ENCODE measurements around the gene FERMT3. TPM values are rescaled to one million over a fixed set of nuclear protein-coding genes. Genes with fewer than 3 reads are reported as not detected.

FERMT3 gene
- total RNA-seq, 2 experiments from 2014 or later: 55.8 to 61.1 TPM

- H3K27me3 Mint-ChIP-seq: no peaks in the 10 kb centered on the region
- no peaks in the 10 kb centered on the region for H3K9me3 ChIP-seq (ENCODE audit: control insufficient read depth in 1 of 2, insufficient read depth in 1 of 2, low read length in 2 of 2)
- peaks cover 40% of the 10 kb centered on the region for H3K36me3 Mint-ChIP-seq (ENCODE audit: low read depth)
- H3K4me1 ChIP-seq (ENCODE audit: insufficient read depth, low read length): peaks cover 3% of the 10 kb centered on the region
- peaks cover 8% of the 10 kb centered on the region for H3K4me1 Mint-ChIP-seq (ENCODE audit: low read depth)
- H3K9me3 Mint-ChIP-seq: no peaks in the 10 kb centered on the region
- ATAC-seq (ENCODE audit: poor library complexity) (no peak), DNase-seq (no peak)
- no peak overlapping the region for H3K27ac Mint-ChIP-seq
- CTCF ChIA-PET: no interaction called here
- no peak overlapping the region for H3K27ac ChIP-seq (ENCODE audit: low read depth in 1 of 2, low read length in 2 of 2)
- no peak overlapping the region for H3K4me3 Mint-ChIP-seq
- H3K27me3 ChIP-seq (ENCODE audit: control insufficient read depth in 1 of 2, insufficient read depth in 2 of 2, low read length in 2 of 2): no peaks in the 10 kb centered on the region
- POLR2A ChIA-PET: interaction anchor here (1.1 kb wide), 1 partner anchor 14 kb away, joined by 3 read pairs; no protein-coding TSS in a partner anchor
- TF ChIP-seq CTCF (IDR thresholded peaks at IDR 0.05): no peak
- peaks cover 71% of the 10 kb centered on the region for H3K36me3 ChIP-seq (ENCODE audit: insufficient read depth, low read length)
- intact Hi-C loops (cut with DNase I, micrococcal nuclease): no loop called here
- no peak overlapping the region for H3K4me3 ChIP-seq (ENCODE audit: low read length)
These were observed 12.8 kb downstream of the FERMT3 start for GRCh38 chr11:64219354-64219684.

- Mint-ChIP-seq H3K27ac (no peak overlapping the region), H3K27me3 (no peaks in the 10 kb centered on the region), H3K36me3 (ENCODE audit: low read depth) (peaks cover 36% of the 10 kb centered on the region), H3K4me1 (ENCODE audit: low read depth) (peaks cover 8% of the 10 kb centered on the region), H3K4me3 (no peak overlapping the region), H3K9me3 (no peaks in the 10 kb centered on the region)
- CTCF ChIA-PET: no interaction called here
- ATAC-seq (ENCODE audit: poor library complexity): no peak
- Histone ChIP-seq H3K36me3 (ENCODE audit: insufficient read depth, low read length) (peaks cover 66% of the 10 kb centered on the region), H3K27ac (ENCODE audit: low read depth in 1 of 2, low read length in 2 of 2) (no peak overlapping the region), H3K27me3 (ENCODE audit: control insufficient read depth in 1 of 2, insufficient read depth in 2 of 2, low read length in 2 of 2) (no peaks in the 10 kb centered on the region), H3K9me3 (ENCODE audit: control insufficient read depth in 1 of 2, insufficient read depth in 1 of 2, low read length in 2 of 2) (no peaks in the 10 kb centered on the region), H3K4me1 (ENCODE audit: insufficient read depth, low read length) (peaks cover 7% of the 10 kb centered on the region), H3K4me3 (ENCODE audit: low read length) (no peak overlapping the region)
- TF ChIP-seq CTCF (IDR thresholded peaks at IDR 0.05): no peak
- DNase-seq: no peak
- POLR2A ChIA-PET: interaction anchor here (0.8 to 1.1 kb wide), 2 partner anchors 13 kb away, joined by 3 read pairs; partner anchors contain the start of gene FERMT3
- intact Hi-C loops (cut with DNase I, micrococcal nuclease): no loop called here
These were observed 13.2 kb downstream of the FERMT3 start for GRCh38 chr11:64219755-64220154.

GRCh38 chr11:64220271-64220670 lies 13.8 kb downstream of the FERMT3 start:
- no peak overlapping the region for H3K4me3 ChIP-seq (ENCODE audit: low read length)
- Mint-ChIP-seq H3K9me3 (no peaks in the 10 kb centered on the region), H3K27ac (no peak overlapping the region), H3K4me3 (no peak overlapping the region), H3K4me1 (ENCODE audit: low read depth) (peaks cover 8% of the 10 kb centered on the region), H3K36me3 (ENCODE audit: low read depth) (peaks cover 31% of the 10 kb centered on the region), H3K27me3 (no peaks in the 10 kb centered on the region)
- no peak for TF ChIP-seq CTCF (IDR thresholded peaks at IDR 0.05)
- H3K36me3 ChIP-seq (ENCODE audit: insufficient read depth, low read length): peaks cover 62% of the 10 kb centered on the region
- H3K9me3 ChIP-seq (ENCODE audit: control insufficient read depth in 1 of 2, insufficient read depth in 1 of 2, low read length in 2 of 2): no peaks in the 10 kb centered on the region
- ATAC-seq (ENCODE audit: poor library complexity) (no peak), DNase-seq (no peak)
- H3K4me1 ChIP-seq (ENCODE audit: insufficient read depth, low read length): peaks cover 12% of the 10 kb centered on the region
- H3K27me3 ChIP-seq (ENCODE audit: control insufficient read depth in 1 of 2, insufficient read depth in 2 of 2, low read length in 2 of 2): no peaks in the 10 kb centered on the region
- H3K27ac ChIP-seq (ENCODE audit: low read depth in 1 of 2, low read length in 2 of 2): no peak overlapping the region
- intact Hi-C loops (cut with DNase I, micrococcal nuclease): no loop called here
- POLR2A ChIA-PET: interaction anchor here (0.8 to 1.1 kb wide), 2 partner anchors 13 to 14 kb away, joined by 3 read pairs; partner anchors contain the start of gene FERMT3
- CTCF ChIA-PET: no interaction called here

Data from CD4-positive, alpha-beta T cell (primary cell).